Esophagus squamous epithelium (tissue), 4 donors: Measurements from ENCODE around the gene CPSF4.

Experiments used
- CTCF ChIP-seq, 6 experiments: fragments of 450-650 bp in 4 of 6; fragments of 200-600 bp in 2 of 6; sonication (generic) in 2 of 6; IDR thresholded peaks; one replicate each; pipeline ENCODE4 v1.5.1; 2016 to 2019; ENCODE audit warnings: antibody characterized with exemption in 6 of 6, mild to moderate bottlenecking in 4 of 6, moderate library complexity in 4 of 6
- POLR2A ChIP-seq, 4 donors: fragments of 450-650 bp; IDR thresholded peaks; one replicate each; pipeline ENCODE4 v1.6.1; 2017; ENCODE audit warnings: antibody characterized with exemption in 4 of 4, mild to moderate bottlenecking in 4 of 4, moderate library complexity in 3 of 4

- TF ChIP-seq POLR2A (IDR thresholded peaks at IDR 0.05) = no peak
- no peak for TF ChIP-seq CTCF (IDR thresholded peaks at IDR 0.05)
Measured at GRCh38 chr7:99485094-99485493, 46.4 kb downstream of the CPSF4 start.
